Brain microvascular endothelial cell (primary cell): ENCODE results near the gene FAM186B.

Experiments
- DNase-seq: peaks from one replicate; pipeline ENCODE4 v3.0.0-alpha.2; 2020
- H3K27ac ChIP-seq: fragments of 250-450 bp; sonication (Bioruptor Pico); 2 replicates; pipeline ENCODE4 v1.5.1; 2020; ENCODE audit warnings: mild to moderate bottlenecking, moderate library complexity
- H3K27me3 ChIP-seq: fragments of 250-450 bp; sonication (Bioruptor Pico); replicated peaks from 2 replicates; pipeline ENCODE4 v1.5.1; 2020; ENCODE audit warnings: mild to moderate bottlenecking
- H3K36me3 ChIP-seq: fragments of 250-450 bp; sonication (Bioruptor Pico); replicated peaks from 2 replicates; pipeline ENCODE4 v1.5.1; 2020; ENCODE audit warnings: mild to moderate bottlenecking
- H3K4me3 ChIP-seq: 2 replicates; pipeline ENCODE4 v1.5.1; 2011; ENCODE audit warnings: low read depth, mild to moderate bottlenecking, control low read depth, low read length, moderate library complexity
- in situ Hi-C: cut with HindIII; loops from 2 replicates; pipeline ENCODE4 v1.10.0; 2017; ENCODE audit warnings: low sequenced_read_pairs, low pct_ligation_motif_present
- TF ChIP-seq, protein P1 (sequence below): IDR thresholded peaks from 2 replicates; pipeline ENCODE4 v1.5.1; 2011; ENCODE audit warnings: low read depth, mild to moderate bottlenecking, moderate library complexity, low read length, control low read depth, inconsistent platforms; ENCODE audit errors: missing control alignments

Gene FAM186B

DNA sequence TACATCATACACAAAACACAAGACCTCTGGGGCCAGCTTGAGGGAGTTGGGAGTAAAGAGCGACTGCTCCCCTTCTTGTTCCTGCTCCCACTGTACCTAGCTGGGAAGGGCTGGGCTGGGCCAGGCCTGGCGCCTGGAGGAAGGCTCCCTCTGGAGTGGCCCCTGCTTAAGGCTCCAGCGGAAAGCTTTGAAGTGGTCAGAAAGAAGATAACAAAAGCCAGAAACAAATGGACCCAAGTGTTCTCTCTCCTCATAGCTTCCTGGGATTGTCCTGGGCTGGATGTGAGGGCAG lies 43.2 kb upstream of the FAM186B start:
- Histone ChIP-seq H3K27me3 (no peaks in the 10 kb centered on the region), H3K27ac (no peak overlapping the region), H3K4me3 (no peak overlapping the region), H3K36me3 (peaks cover 89% of the 10 kb centered on the region)
- TF ChIP-seq, protein P1, sequence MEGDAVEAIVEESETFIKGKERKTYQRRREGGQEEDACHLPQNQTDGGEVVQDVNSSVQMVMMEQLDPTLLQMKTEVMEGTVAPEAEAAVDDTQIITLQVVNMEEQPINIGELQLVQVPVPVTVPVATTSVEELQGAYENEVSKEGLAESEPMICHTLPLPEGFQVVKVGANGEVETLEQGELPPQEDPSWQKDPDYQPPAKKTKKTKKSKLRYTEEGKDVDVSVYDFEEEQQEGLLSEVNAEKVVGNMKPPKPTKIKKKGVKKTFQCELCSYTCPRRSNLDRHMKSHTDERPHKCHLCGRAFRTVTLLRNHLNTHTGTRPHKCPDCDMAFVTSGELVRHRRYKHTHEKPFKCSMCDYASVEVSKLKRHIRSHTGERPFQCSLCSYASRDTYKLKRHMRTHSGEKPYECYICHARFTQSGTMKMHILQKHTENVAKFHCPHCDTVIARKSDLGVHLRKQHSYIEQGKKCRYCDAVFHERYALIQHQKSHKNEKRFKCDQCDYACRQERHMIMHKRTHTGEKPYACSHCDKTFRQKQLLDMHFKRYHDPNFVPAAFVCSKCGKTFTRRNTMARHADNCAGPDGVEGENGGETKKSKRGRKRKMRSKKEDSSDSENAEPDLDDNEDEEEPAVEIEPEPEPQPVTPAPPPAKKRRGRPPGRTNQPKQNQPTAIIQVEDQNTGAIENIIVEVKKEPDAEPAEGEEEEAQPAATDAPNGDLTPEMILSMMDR: no peak
- DNase-seq: no peak
- in situ Hi-C loops: no loop called here

DNA sequence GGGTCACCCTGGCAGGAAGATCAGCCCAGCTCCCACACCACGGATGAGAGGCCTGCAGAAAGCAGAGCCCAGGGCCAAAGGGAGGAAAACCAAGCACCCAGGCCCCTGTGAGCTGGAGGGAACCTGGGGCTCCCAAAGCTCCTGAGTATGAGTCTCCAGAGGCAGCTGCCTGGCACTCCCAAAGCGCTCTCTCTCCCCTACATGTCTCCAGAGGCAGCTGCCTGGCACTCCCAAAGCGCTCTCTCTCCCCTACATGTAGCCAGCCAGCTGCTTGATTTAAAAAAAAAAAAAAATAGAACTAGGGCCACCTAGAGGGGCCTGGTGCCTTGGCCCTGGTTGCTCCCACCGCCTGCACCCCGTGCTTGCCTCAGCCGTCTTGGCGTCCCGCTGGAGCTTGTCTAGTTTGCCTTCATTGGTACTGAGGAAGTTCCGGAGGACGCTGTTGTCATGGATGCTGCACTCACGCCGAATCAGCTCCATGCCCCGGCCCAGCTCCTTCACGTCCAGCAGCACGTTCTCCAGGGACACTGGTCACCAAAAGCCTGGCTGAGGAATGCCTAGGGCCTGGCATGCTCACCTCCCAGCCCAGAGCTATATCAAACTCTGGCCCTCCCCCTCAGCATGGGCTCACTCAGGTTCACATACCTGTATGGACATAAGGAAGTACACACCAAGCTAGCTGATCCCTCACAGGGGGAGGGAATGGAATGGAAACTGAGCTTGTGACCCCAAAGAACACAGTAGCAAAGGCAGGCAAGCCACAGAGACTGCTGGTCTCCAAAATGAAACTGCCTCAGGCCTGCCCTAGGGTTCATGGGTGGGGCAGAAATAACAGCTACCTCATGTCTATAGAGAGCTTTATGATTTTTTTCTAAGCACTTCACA lies 42.6 kb upstream of the FAM186B start:
- no peak for DNase-seq
- H3K4me3 ChIP-seq: no peak overlapping the region
- TF ChIP-seq, protein P1: no peak
- in situ Hi-C loops: no loop called here
- H3K27me3 ChIP-seq: no peaks in the 10 kb centered on the region
- no peak overlapping the region for H3K27ac ChIP-seq
- H3K36me3 ChIP-seq: peaks cover 85% of the 10 kb centered on the region

DNA sequence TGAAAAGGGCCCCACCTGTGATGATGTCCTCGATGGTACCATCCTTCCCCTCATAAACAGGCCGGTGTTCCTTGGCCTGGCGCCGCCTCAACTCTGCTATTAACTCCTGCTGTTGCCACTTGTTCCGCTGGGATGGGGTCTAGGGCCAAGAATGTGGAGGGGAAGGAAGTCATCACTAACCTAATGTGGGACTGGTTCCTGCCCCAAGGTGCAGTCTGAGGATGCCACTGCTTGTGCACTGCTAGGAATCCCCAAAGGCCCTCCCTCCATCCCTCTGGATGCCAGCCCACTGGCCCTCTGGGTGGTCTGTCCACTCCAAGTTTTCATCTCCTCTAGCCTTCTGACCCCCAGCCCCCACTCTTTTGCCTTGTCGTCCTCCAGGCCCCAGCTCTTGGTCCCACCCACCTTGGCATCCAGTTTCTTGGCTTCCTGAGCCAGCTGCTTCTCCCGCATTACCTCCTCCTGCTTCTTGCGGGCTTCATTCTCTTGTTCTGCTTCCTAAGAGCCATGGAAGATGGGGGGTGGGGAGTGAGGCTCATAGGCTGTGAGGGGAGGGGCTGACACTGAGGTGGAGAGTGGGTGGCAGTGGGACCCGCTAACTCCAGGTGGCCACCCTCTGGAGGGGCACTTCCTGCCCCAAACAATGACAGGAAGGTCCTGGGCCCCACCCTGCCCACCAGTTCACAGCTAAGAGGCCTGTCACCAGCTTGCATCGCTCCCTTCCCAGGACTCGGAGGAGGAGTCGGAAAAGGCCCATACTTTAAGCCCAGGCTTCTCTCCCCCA lies 41.6 kb upstream of the FAM186B start:
- H3K27ac ChIP-seq: no peak overlapping the region
- in situ Hi-C loops: no loop called here
- no peak overlapping the region for H3K4me3 ChIP-seq
- no peaks in the 10 kb centered on the region for H3K27me3 ChIP-seq
- no peak for DNase-seq
- TF ChIP-seq, protein P1: no peak
- peaks cover 82% of the 10 kb centered on the region for H3K36me3 ChIP-seq

DNA sequence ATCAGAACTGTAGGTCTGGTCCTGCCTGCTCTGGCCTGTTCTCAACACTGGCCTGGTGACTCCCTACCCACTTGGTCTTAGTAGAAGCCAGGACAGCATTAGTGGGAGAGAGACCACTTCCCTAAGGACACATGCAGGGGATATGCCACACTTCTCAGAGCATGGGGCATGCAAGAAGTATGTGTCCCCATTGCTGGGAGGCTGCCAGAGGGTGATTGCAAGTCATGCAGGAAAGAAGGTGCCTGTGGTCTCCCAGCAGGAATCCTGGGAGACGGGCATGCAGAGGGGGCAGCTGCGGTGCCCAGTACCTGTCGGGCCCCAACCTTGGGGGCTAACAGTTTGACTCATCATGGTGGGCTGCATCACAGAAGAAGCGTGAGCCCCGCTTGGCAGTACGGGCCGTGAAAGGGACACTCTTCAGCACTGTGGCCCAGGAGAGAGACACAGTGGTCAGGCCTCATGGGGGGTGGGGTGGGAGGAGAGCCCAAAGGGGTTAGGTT lies 40.9 kb upstream of the FAM186B start:
- no peak for DNase-seq
- H3K27ac ChIP-seq: no peak overlapping the region
- TF ChIP-seq, protein P1: no peak
- no peaks in the 10 kb centered on the region for H3K27me3 ChIP-seq
- in situ Hi-C loops: no loop called here
- H3K36me3 ChIP-seq: peaks cover 77% of the 10 kb centered on the region
- H3K4me3 ChIP-seq: no peak overlapping the region

DNA sequence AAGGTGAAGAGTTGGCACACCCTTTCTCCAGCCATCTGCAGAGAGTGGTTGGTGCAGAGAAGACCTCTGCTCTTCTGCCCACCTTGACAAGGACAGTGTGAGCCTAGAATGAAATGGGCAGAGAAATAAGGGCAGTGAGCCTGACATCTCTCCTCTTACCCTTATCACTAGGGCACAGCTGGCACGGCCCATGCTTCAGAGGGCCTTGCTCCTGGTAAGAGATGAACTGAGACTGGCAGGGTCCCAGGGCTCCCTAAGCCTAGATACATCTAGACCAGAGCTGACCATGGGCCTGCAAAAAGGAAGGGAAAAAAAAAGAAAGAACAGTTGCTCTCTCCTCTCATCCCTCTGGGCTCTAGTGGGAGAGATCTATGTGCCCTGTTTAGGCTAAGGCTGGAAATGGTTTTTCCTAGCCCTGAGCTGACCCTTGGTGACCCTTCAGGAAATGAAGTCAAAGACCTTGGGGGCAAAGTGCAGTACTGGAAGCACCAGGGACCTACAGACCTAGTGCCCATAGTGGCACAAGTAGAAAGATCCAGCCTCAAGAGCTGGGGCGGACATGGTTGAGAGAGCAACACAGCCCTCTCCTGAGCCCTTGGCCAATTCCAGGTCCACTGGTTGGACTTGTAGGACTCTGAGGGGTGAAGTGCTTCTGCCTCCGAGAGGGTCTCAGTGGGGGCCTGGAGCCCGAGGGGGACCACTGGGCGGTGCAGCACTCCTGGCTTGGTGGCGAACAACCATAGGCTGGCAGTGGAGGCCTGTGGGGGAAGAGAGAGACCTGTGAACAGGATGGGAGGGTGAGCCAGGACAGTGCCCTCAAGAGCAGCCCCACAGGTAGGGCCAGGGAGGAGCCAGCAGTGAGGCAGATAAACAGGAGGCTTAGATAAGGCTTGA lies 40.0 kb upstream of the FAM186B start:
- no peak overlapping the region for H3K27ac ChIP-seq
- peaks cover 73% of the 10 kb centered on the region for H3K36me3 ChIP-seq

More for the DNA sequence above, 40.0 kb upstream of the FAM186B start:
- in situ Hi-C loops: no loop called here
- Histone ChIP-seq H3K4me3 (no peak overlapping the region), H3K27me3 (no peaks in the 10 kb centered on the region)
- TF ChIP-seq, protein P1: no peak
- DNase-seq: no peak
